Dendritic cell treated with granulocyte-macrophage colony-stimulating factor and Interleukin-4, amounts not matched to agents 40 ng/mL and 50 ng/mL, for 4 days (primary cell): ENCODE data around the gene ASB18.

ENCODE experiments used
- H3K27ac Mint-ChIP-seq: one replicate; pipeline ENCODE4 v1.8.0; 2022; ENCODE audit warnings: mild to moderate bottlenecking, mixed read lengths
- H3K27me3 Mint-ChIP-seq: one replicate; pipeline ENCODE4 v1.8.0; 2022; ENCODE audit warnings: mild to moderate bottlenecking, mixed read lengths
- H3K36me3 Mint-ChIP-seq: one replicate; pipeline ENCODE4 v1.8.0; 2022; ENCODE audit warnings: low read depth, mixed read lengths
- H3K4me1 Mint-ChIP-seq: one replicate; pipeline ENCODE4 v1.8.0; 2022; ENCODE audit warnings: low read depth, mixed read lengths
- H3K4me3 Mint-ChIP-seq: one replicate; pipeline ENCODE4 v1.8.0; 2022; ENCODE audit warnings: mild to moderate bottlenecking, moderate library complexity, mixed read lengths
- H3K9me3 Mint-ChIP-seq: one replicate; pipeline ENCODE4 v1.8.0; 2022; ENCODE audit warnings: mixed read lengths
- intact Hi-C: fragments of 100-400 bp; cut with micrococcal nuclease; formaldehyde crosslinking; loops from one replicate; pipeline ENCODE4 v1.15.0; 2022

The ASB18 gene

GRCh38 chr2:236242057-236242495 lies 22.1 kb downstream of the ASB18 start:
- peaks cover 25% of the 10 kb centered on the region for H3K27me3 Mint-ChIP-seq
- no peaks in the 10 kb centered on the region for H3K9me3 Mint-ChIP-seq
- no peaks in the 10 kb centered on the region for H3K4me1 Mint-ChIP-seq
- no peak overlapping the region for H3K27ac Mint-ChIP-seq
- no peak overlapping the region for H3K4me3 Mint-ChIP-seq
- intact Hi-C loops: no loop called here
- H3K36me3 Mint-ChIP-seq: no peaks in the 10 kb centered on the region

GRCh38 chr2:236241181-236242056 lies 22.8 kb downstream of the ASB18 start:
- Mint-ChIP-seq H3K4me3 (no peak overlapping the region), H3K9me3 (no peaks in the 10 kb centered on the region), H3K27me3 (peaks cover 31% of the 10 kb centered on the region), H3K4me1 (no peaks in the 10 kb centered on the region), H3K27ac (no peak overlapping the region), H3K36me3 (no peaks in the 10 kb centered on the region)
- intact Hi-C loops: no loop called here

GRCh38 chr2:236240228-236240990 lies 23.8 kb downstream of the ASB18 start:
- no peak overlapping the region for H3K27ac Mint-ChIP-seq
- no peak overlapping the region for H3K4me3 Mint-ChIP-seq
- no peaks in the 10 kb centered on the region for H3K36me3 Mint-ChIP-seq
- H3K9me3 Mint-ChIP-seq: no peaks in the 10 kb centered on the region
- peaks cover 41% of the 10 kb centered on the region for H3K27me3 Mint-ChIP-seq
- no peaks in the 10 kb centered on the region for H3K4me1 Mint-ChIP-seq
- intact Hi-C loops: no loop called here

- Mint-ChIP-seq H3K4me1 (no peaks in the 10 kb centered on the region), H3K27me3 (peaks cover 44% of the 10 kb centered on the region), H3K4me3 (no peak overlapping the region), H3K36me3 (no peaks in the 10 kb centered on the region), H3K9me3 (no peaks in the 10 kb centered on the region), H3K27ac (no peak overlapping the region)
- intact Hi-C loops: no loop called here
Observed at GRCh38 chr2:236239276-236240065, 24.7 kb downstream of the ASB18 start.

- intact Hi-C loops: no loop called here
- no peak overlapping the region for H3K4me3 Mint-ChIP-seq
- peaks cover 49% of the 10 kb centered on the region for H3K27me3 Mint-ChIP-seq
- H3K36me3 Mint-ChIP-seq: no peaks in the 10 kb centered on the region
- no peaks in the 10 kb centered on the region for H3K4me1 Mint-ChIP-seq
- H3K9me3 Mint-ChIP-seq: no peaks in the 10 kb centered on the region
- H3K27ac Mint-ChIP-seq: no peak overlapping the region
Observed at GRCh38 chr2:236238751-236239150, 25.5 kb downstream of the ASB18 start.

GRCh38 chr2:236237468-236238190 lies 26.6 kb downstream of the ASB18 start:
- no peaks in the 10 kb centered on the region for H3K36me3 Mint-ChIP-seq
- no peak overlapping the region for H3K4me3 Mint-ChIP-seq
- H3K27ac Mint-ChIP-seq: no peak overlapping the region

GRCh38 chr2:236236559-236237452 lies 27.4 kb downstream of the ASB18 start:
- intact Hi-C loops: no loop called here

More at GRCh38 chr2:236237468-236238190, 26.6 kb downstream of the ASB18 start:
- intact Hi-C loops: no loop called here
- Mint-ChIP-seq H3K9me3 (no peaks in the 10 kb centered on the region), H3K27me3 (peaks cover 49% of the 10 kb centered on the region), H3K4me1 (no peaks in the 10 kb centered on the region)

GRCh38 chr2:236229186-236229585 lies 35.0 kb downstream of the ASB18 start:
- Mint-ChIP-seq H3K4me3 (no peak overlapping the region), H3K9me3 (peaks cover 42% of the 10 kb centered on the region)

More at GRCh38 chr2:236236559-236237452, 27.4 kb downstream of the ASB18 start:
- H3K4me1 Mint-ChIP-seq: no peaks in the 10 kb centered on the region
- H3K27me3 Mint-ChIP-seq: peaks cover 47% of the 10 kb centered on the region
- no peaks in the 10 kb centered on the region for H3K9me3 Mint-ChIP-seq
- H3K27ac Mint-ChIP-seq: no peak overlapping the region
- no peak overlapping the region for H3K4me3 Mint-ChIP-seq
- no peaks in the 10 kb centered on the region for H3K36me3 Mint-ChIP-seq

GRCh38 chr2:236223675-236224074 lies 40.5 kb downstream of the ASB18 start:
- H3K27ac Mint-ChIP-seq: no peak overlapping the region
- intact Hi-C loops: no loop called here
- no peaks in the 10 kb centered on the region for H3K4me1 Mint-ChIP-seq
- H3K27me3 Mint-ChIP-seq: peaks cover 2% of the 10 kb centered on the region
- H3K36me3 Mint-ChIP-seq: no peaks in the 10 kb centered on the region
- peaks cover 22% of the 10 kb centered on the region for H3K9me3 Mint-ChIP-seq
- H3K4me3 Mint-ChIP-seq: no peak overlapping the region

More at GRCh38 chr2:236229186-236229585, 35.0 kb downstream of the ASB18 start:
- intact Hi-C loops: no loop called here
- no peaks in the 10 kb centered on the region for H3K36me3 Mint-ChIP-seq
- H3K27me3 Mint-ChIP-seq: peaks cover 2% of the 10 kb centered on the region
- H3K4me1 Mint-ChIP-seq: no peaks in the 10 kb centered on the region
- H3K27ac Mint-ChIP-seq: no peak overlapping the region

GRCh38 chr2:236221798-236222197 lies 42.4 kb downstream of the ASB18 start:
- intact Hi-C loops: no loop called here
- no peak overlapping the region for H3K27ac Mint-ChIP-seq
- no peaks in the 10 kb centered on the region for H3K4me1 Mint-ChIP-seq
- H3K9me3 Mint-ChIP-seq: peaks cover 11% of the 10 kb centered on the region
- no peaks in the 10 kb centered on the region for H3K36me3 Mint-ChIP-seq
- H3K4me3 Mint-ChIP-seq: no peak overlapping the region
- peaks cover 4% of the 10 kb centered on the region for H3K27me3 Mint-ChIP-seq

- Mint-ChIP-seq H3K36me3 (no peaks in the 10 kb centered on the region), H3K4me1 (no peaks in the 10 kb centered on the region), H3K27me3 (peaks cover 12% of the 10 kb centered on the region), H3K27ac (no peak overlapping the region), H3K4me3 (no peak overlapping the region), H3K9me3 (peaks cover 6% of the 10 kb centered on the region)
- intact Hi-C loops: no loop called here
Observed at GRCh38 chr2:236219411-236219810, 44.8 kb downstream of the ASB18 start.

GRCh38 chr2:236217926-236218325 lies 46.3 kb downstream of the ASB18 start:
- intact Hi-C loops: no loop called here
- Mint-ChIP-seq H3K9me3 (no peaks in the 10 kb centered on the region), H3K27me3 (peaks cover 20% of the 10 kb centered on the region), H3K36me3 (no peaks in the 10 kb centered on the region), H3K27ac (no peak overlapping the region), H3K4me3 (no peak overlapping the region), H3K4me1 (no peaks in the 10 kb centered on the region)
